VCaP (cell line): ENCODE results near the gene COL9A2.

ENCODE experiments used
- H3K27ac ChIP-seq: fragments of 450-650 bp; 2 replicates; pipeline ENCODE4 v1.5.1; 2017
- TF ChIP-seq, protein P1 (sequence below): fragments of 450-650 bp; conservative IDR thresholded peaks from 2 replicates; pipeline ENCODE4 v1.5.1; 2017; ENCODE audit warnings: mild to moderate bottlenecking, moderate library complexity

The COL9A2 gene

GRCh38 chr1:40266786-40267535 lies 50.1 kb downstream of the COL9A2 start:
- TF ChIP-seq, protein P1, sequence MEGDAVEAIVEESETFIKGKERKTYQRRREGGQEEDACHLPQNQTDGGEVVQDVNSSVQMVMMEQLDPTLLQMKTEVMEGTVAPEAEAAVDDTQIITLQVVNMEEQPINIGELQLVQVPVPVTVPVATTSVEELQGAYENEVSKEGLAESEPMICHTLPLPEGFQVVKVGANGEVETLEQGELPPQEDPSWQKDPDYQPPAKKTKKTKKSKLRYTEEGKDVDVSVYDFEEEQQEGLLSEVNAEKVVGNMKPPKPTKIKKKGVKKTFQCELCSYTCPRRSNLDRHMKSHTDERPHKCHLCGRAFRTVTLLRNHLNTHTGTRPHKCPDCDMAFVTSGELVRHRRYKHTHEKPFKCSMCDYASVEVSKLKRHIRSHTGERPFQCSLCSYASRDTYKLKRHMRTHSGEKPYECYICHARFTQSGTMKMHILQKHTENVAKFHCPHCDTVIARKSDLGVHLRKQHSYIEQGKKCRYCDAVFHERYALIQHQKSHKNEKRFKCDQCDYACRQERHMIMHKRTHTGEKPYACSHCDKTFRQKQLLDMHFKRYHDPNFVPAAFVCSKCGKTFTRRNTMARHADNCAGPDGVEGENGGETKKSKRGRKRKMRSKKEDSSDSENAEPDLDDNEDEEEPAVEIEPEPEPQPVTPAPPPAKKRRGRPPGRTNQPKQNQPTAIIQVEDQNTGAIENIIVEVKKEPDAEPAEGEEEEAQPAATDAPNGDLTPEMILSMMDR = no peak
- H3K27ac ChIP-seq = peak overlapping the region; percentile 83

DNA sequence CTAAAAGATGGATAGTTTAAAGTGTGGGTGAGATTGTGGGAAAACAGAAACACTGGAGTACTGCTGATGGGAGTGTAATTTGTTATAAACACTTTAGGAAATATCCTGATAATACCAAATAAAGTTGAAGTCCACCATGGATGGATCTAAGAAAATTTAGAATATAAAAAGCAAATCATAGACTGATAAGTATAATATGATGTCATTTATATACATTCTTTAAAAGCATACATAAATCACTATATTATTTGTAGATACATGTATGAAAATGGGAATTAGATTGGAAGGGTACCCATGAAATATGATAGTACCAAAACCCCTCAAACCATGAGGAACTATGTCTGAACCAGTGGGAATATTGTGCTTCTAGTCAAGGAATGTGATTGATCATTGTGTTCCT lies 51.2 kb downstream of the COL9A2 start:
- TF ChIP-seq, protein P1 = no peak
- peak overlapping the region; percentile 83 for H3K27ac ChIP-seq

GRCh38 chr1:40265298-40265697 lies 51.8 kb downstream of the COL9A2 start:
- H3K27ac ChIP-seq = no peak overlapping the region; the same call in 1 of the 2 replicates
- TF ChIP-seq, protein P1 = no peak

DNA sequence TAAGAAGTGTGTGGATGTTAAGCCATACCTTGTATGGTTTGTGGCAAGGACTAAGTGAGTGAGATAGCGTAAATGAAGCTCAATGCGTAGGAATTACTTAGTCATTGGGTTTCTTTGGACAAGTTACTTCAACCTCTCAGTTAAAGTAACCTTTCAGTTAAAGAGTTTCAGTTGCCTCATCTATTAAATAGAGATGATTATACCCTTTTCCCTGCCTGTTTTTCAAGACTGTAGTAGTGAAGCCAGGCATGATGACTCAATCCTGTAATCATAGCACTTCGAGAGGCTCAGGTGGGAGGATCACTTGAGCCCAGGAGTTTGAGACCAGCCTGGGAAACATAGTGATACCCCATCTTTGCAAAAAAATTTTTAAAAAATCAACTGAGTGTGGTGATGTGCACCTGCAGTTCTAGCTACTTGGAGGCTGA lies 52.7 kb downstream of the COL9A2 start:
- TF ChIP-seq, protein P1 = no peak
- H3K27ac ChIP-seq = no peak overlapping the region

DNA sequence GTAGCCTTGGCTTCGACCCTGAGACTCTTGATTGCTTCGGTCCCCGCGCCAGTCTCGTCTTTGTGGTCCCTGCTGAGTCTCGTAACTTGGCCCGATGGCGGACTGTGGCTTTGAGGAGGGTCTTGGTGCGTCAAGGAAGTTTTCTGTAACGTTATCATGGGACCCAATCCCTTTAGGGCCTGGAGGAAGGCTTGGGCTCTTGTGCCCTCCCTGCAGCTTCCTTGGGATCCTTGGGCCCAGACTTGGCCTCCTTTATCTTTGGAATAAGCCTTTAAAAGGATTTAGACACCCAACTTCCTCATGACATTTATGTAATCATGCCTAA lies 58.7 kb downstream of the COL9A2 start:
- TF ChIP-seq, protein P1 = no peak
- H3K27ac ChIP-seq = peak overlapping the region; percentile 96

- peak within 1 kb of the TSS; percentile 96 for H3K27ac ChIP-seq
Observed at GRCh38 chr1:40257688-40258444, 59.2 kb downstream of the COL9A2 start, which contains the start of gene ZMPSTE24. TSS of gene ZMPSTE24 (plus strand) at chr1:40258236. CDS start at chr1:40258272, 36 bp downstream.

DNA sequence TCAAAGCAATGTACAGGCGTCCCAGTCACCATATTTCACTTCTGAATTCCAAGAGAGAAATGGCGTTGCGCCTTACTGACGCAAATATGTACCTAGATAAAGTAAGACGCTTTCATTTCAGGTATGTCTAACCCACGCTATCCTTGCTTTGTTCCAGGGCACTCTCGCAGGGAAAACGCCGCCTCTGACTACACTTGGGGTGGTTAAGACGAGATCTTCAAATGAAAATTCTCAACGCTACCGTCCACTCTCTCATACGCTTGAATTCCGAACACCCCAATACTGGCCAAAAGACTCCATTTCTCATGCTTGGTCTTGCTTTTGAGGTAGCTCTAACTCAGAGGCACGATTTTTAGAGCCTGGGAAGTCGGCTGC lies 59.8 kb downstream of the COL9A2 start:
- TF ChIP-seq, protein P1 = no peak
- H3K27ac ChIP-seq = peak overlapping the region; percentile 96

More at GRCh38 chr1:40257688-40258444, 59.2 kb downstream of the COL9A2 start, which contains the start of gene ZMPSTE24:
- TF ChIP-seq, protein P1 = no peak
